ENCODE data around the gene LILRB5. TPM values are rescaled to one million over a fixed set of nuclear protein-coding genes. Genes with fewer than 3 reads are reported as not detected.

LILRB5 gene
- total and polyA plus RNA-seq, 10 donors = 3.8 to 112 (median 63.7) TPM

- intact Hi-C loops (cut with DNase I; ENCODE audit: low total_unique reads) = no loop called here
- Histone ChIP-seq H3K4me1 (peaks cover 20 to 70% (median 51%) of the 10 kb centered on the region in 6 donors), H3K27ac (peak overlapping the region in 7 of 8 donors; percentile 36 to 98 (median 92)), H3K27me3 (replicated peaks in 1 of 7) (no peaks in the 10 kb centered on the region), H3K36me3 (peaks cover 5 to 47% (median 25%) of the 10 kb centered on the region in 6 donors), H3K4me3 (peak overlapping the region in 2 of 8 donors; percentile 2 to 94), H3K9me3 (peaks cover 0 to 6% (median 0%) of the 10 kb centered on the region in 8 donors)
- WGBS, 5 donors = 80 to 84% (median 81%) methylated on average over 12 of the region's 12 CpGs
- DNase-seq = peak; percentile 75
- TF ChIP-seq CTCF (IDR thresholded peaks at IDR 0.05 in 8 of 11, conservative IDR thresholded peaks at IDR 0.05 in 3 of 11) (no peak), POLR2AphosphoS5 (IDR thresholded peaks at IDR 0.05) (peak in 1 of 3 donors; percentile 58)
Observed at GRCh38 chr19:54211235-54211634, 45.8 kb downstream of the LILRB5 start.

GRCh38 chr19:54209811-54210494 lies 47.1 kb downstream of the LILRB5 start:
- WGBS, 5 donors = 27 to 42% (median 36%) methylated on average over 10 of the region's 10 CpGs
- Histone ChIP-seq H3K36me3 (peaks cover 5 to 49% (median 37%) of the 10 kb centered on the region in 6 donors), H3K4me3 (peak overlapping the region in 1 of 8 donors; percentile 94), H3K9me3 (peaks cover 0 to 3% (median 0%) of the 10 kb centered on the region in 8 donors), H3K27me3 (replicated peaks in 1 of 7) (no peaks in the 10 kb centered on the region), H3K27ac (peak overlapping the region; percentile 63 to 98 (median 92)), H3K4me1 (peaks cover 28 to 83% (median 63%) of the 10 kb centered on the region in 6 donors)
- no peak for DNase-seq
- intact Hi-C loops (cut with DNase I; ENCODE audit: low total_unique reads) = no loop called here
- TF ChIP-seq POLR2A (IDR thresholded peaks at IDR 0.05) (peak in 1 of 3 donors; percentile 49), POLR2AphosphoS5 (IDR thresholded peaks at IDR 0.05) (peak in 2 of 3 donors; percentile 1 to 88), CTCF (IDR thresholded peaks at IDR 0.05 in 8 of 11, conservative IDR thresholded peaks at IDR 0.05 in 3 of 11) (no peak)

- intact Hi-C loops (cut with DNase I; ENCODE audit: low total_unique reads) = no loop called here
- 62 to 86% (median 68%) methylated on average over 1 to 24 of the region's 24 CpGs for WGBS, 5 donors
- H3K9me3 ChIP-seq = no peaks in the 10 kb centered on the region
- TF ChIP-seq CTCF (IDR thresholded peaks at IDR 0.05 in 8 of 11, conservative IDR thresholded peaks at IDR 0.05 in 3 of 11) (no peak), POLR2A (IDR thresholded peaks at IDR 0.05) (no peak), POLR2AphosphoS5 (IDR thresholded peaks at IDR 0.05) (peak in 2 of 3 donors; percentile 35 to 81)
- H3K27me3 ChIP-seq (replicated peaks in 1 of 7) = no peaks in the 10 kb centered on the region
- peaks cover 35 to 90% (median 71%) of the 10 kb centered on the region in 6 donors for H3K4me1 ChIP-seq
- peaks cover 5 to 54% (median 44%) of the 10 kb centered on the region in 6 donors for H3K36me3 ChIP-seq
- H3K27ac ChIP-seq = peak overlapping the region; percentile 63 to 98 (median 92)
- DNase-seq = peak; percentile 83
- peak overlapping the region in 1 of 8 donors; percentile 94 for H3K4me3 ChIP-seq
Observed at GRCh38 chr19:54209058-54209810, 47.8 kb downstream of the LILRB5 start.

- H3K27me3 ChIP-seq (replicated peaks in 1 of 7) = no peaks in the 10 kb centered on the region
- WGBS, 5 donors = 72 to 84% (median 77%) methylated on average over 7 to 8 of the region's 8 CpGs
- peaks cover 5 to 59% (median 48%) of the 10 kb centered on the region in 6 donors for H3K36me3 ChIP-seq
- peaks cover 36 to 96% (median 76%) of the 10 kb centered on the region in 6 donors for H3K4me1 ChIP-seq
- peak overlapping the region in 1 of 8 donors; percentile 94 for H3K4me3 ChIP-seq
- TF ChIP-seq POLR2A (IDR thresholded peaks at IDR 0.05) = no peak
- TF ChIP-seq POLR2AphosphoS5 (IDR thresholded peaks at IDR 0.05) = no peak
- TF ChIP-seq CTCF (IDR thresholded peaks at IDR 0.05 in 8 of 11, conservative IDR thresholded peaks at IDR 0.05 in 3 of 11) = no peak
- H3K27ac ChIP-seq = peak overlapping the region; percentile 63 to 98 (median 92)
- no peaks in the 10 kb centered on the region for H3K9me3 ChIP-seq
- DNase-seq = no peak
- intact Hi-C loops (cut with DNase I; ENCODE audit: low total_unique reads) = no loop called here
Observed at GRCh38 chr19:54208784-54209057, 48.4 kb downstream of the LILRB5 start.

Data from spleen (tissue), 11 donors.